Measurements from ENCODE around the gene FUT2. TPM values are rescaled to one million over a fixed set of nuclear protein-coding genes. Genes with fewer than 3 reads are reported as not detected.
A peak's percentile ranks its signal among the peaks of the same experiment; 100 is the strongest.

The FUT2 gene
- total RNA-seq, 4 donors from 2014 or later: 0.44 TPM; not detected in 3

DNA sequence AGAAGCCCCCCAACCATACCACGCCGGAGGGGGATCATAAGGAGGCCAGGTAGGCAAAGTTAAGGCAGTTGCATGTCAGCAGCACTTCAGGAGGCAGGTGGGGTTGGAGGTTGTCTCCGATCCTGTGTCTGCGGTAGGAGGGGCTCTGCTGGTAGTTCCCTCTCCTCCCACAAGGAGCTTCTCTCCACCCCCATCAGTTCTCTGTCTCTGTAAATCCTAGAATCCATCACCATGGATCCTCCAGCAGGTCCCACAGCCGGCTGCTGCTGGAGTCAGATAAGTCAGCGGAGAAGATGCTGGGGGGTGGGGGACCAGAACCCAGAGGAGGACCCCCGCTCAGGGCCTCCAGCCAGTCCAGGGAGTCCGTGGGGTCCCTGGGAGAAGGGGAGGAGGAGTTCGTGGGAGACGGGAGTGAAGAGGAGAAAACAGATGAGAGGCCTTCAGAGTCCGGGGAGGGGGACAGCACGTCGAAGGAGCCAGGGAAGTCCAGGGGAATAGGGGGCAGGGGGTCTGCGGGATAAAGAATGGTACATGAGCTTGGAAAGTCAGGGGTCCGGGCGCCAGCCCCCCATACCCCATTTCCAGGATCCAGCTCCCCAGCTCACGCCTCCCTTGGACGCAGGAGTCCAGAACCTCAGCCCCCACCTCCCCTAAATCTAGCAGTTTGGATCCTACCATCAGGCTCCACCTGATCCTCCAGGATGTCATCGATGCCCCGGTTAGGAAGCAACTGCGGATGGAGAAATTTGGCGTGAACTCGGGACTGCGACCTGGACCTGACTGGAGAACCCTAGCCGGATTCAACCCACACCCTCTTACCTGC is 17.5 kb downstream of the FUT2 start:
- Histone ChIP-seq H3K9me3 (peaks cover 0 to 10% (median 0%) of the 10 kb centered on the region in 4 donors), H3K4me3 (peak overlapping the region; percentile 30 to 60 (median 56)), H3K36me3 (peaks cover 0 to 11% (median 0%) of the 10 kb centered on the region in 3 donors), H3K27ac (peak overlapping the region; percentile 21 to 92 (median 70)), H3K4me1 (peaks cover 0 to 51% (median 32%) of the 10 kb centered on the region in 4 donors), H3K27me3 (no peaks in the 10 kb centered on the region)
- TF ChIP-seq, protein P1, sequence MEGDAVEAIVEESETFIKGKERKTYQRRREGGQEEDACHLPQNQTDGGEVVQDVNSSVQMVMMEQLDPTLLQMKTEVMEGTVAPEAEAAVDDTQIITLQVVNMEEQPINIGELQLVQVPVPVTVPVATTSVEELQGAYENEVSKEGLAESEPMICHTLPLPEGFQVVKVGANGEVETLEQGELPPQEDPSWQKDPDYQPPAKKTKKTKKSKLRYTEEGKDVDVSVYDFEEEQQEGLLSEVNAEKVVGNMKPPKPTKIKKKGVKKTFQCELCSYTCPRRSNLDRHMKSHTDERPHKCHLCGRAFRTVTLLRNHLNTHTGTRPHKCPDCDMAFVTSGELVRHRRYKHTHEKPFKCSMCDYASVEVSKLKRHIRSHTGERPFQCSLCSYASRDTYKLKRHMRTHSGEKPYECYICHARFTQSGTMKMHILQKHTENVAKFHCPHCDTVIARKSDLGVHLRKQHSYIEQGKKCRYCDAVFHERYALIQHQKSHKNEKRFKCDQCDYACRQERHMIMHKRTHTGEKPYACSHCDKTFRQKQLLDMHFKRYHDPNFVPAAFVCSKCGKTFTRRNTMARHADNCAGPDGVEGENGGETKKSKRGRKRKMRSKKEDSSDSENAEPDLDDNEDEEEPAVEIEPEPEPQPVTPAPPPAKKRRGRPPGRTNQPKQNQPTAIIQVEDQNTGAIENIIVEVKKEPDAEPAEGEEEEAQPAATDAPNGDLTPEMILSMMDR (IDR thresholded peaks at IDR 0.05): peak in 1 of 5 experiments; percentile 17
- TF ChIP-seq POLR2A (IDR thresholded peaks at IDR 0.05): no peak
- no peak for DNase-seq (ENCODE audit: low spot score in 2 of 2)
- WGBS, 2 donors: 21 to 22% methylated on average over 23 to 25 of the region's 25 CpGs

DNA sequence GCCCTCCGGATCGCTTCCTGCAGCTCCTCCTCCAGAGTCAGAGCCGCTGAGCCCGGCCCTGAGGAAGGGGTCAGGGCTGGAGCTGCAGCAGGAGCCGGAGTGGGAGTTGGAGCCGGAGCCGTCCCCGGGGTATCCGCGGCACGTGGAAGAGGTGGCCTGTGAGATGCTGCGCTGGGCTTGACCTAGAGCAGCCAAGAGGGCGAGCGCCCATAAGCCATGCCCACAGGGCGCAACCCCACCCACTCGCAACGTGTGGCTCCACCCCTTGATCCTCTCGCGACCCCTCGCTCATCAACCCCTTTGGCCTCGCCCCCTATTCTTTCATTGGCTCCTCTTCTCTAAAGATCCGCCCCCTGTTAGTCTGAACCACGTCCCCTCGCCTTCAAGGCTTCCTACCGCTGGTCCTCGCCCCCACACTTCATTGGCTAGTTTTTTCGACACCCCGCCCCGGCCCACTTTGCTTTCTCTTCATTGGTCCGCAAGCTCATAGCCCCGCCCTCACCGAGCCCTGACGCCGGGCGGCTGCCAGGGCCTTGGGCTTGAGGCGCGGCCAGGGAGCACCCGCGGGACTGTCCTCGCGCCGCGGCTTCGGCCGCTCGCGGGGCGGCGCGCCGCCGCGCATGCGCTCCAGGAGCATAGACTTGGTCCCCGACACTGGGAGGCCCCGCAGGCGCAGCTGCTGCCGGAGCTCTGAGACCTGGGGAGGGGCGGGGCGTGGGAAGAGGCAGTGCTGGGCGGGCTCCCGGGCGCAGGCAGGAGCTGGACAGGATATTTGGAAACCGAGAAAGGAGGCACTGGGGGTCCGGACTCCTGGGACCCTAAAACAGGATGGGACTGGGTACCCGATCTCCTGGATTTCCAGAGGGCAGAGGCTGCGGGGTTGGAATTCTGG is 18.3 kb downstream of the FUT2 start:
- Histone ChIP-seq H3K27ac (peak overlapping the region; percentile 64 to 94 (median 86)), H3K4me3 (peak overlapping the region; percentile 54 to 62 (median 59)), H3K36me3 (peaks cover 0 to 11% (median 0%) of the 10 kb centered on the region in 3 donors), H3K4me1 (peaks cover 0 to 59% (median 36%) of the 10 kb centered on the region in 4 donors), H3K9me3 (peaks cover 0 to 10% (median 0%) of the 10 kb centered on the region in 4 donors), H3K27me3 (no peaks in the 10 kb centered on the region)
- 0 to 2% methylated on average over 43 to 63 of the region's 67 CpGs for WGBS, 2 donors
- peak; percentile 97 to 99 for DNase-seq (ENCODE audit: low spot score in 2 of 2)
- TF ChIP-seq, protein P1 (IDR thresholded peaks at IDR 0.05): peak in 2 of 5 experiments; percentile 13 to 41
- TF ChIP-seq POLR2A (IDR thresholded peaks at IDR 0.05): peak; percentile 15 to 68
- peak; percentile 23 to 39 for TF ChIP-seq EP300 (IDR thresholded peaks at IDR 0.05)

DNA sequence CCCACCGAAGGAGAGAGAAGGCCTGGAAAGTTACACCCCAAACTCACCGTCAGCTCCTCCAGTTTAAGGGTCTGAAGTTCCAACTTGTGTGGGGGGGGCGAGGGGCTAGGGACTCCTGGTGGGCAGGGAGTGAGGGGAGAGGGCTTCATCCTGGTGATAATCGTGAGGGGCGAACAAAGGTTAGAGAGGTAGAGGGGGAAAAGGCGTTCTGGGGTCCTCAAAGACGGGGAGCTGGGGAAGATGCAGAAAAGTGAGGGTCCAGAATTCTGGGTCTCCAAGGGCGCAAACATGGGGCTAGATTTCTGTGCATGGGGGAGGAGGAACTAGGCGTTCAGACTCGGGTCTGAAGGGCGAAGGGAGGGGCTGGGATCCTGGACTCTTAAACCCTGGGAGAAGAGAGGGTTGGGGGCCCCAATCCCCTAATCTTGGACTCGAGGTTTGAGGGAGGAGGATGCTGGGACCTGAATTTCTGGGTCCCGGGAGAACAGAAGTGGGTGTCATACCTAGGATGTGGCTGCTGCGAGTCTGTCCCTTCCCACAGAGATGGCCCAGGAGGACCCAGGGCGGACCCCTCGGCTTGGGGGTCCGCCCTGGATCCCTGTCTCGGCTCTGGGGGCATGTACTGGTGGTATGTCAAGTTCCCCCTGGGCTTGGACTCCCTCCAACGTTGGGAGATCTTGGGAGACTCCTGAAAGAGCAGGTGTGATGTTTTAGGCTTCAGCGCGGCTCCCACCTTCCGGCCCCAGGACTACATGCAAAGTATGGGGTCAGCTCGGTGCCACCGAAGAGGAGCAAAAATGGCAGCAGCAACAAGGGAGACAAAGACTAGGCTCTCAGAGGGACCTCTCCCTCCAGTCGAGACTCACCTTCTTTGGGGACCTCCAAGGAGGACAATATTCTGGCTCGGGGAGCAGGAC is 19.2 kb downstream of the FUT2 start:
- peak overlapping the region; percentile 64 to 94 (median 86) for H3K27ac ChIP-seq
- 45 to 46% methylated on average over 23 of the region's 26 CpGs for WGBS, 2 donors
- peaks cover 0 to 10% (median 0%) of the 10 kb centered on the region in 4 donors for H3K9me3 ChIP-seq
- peak overlapping the region; percentile 22 to 62 (median 49) for H3K4me3 ChIP-seq
- no peak for DNase-seq (ENCODE audit: low spot score in 2 of 2)
- peaks cover 0 to 69% (median 44%) of the 10 kb centered on the region in 4 donors for H3K4me1 ChIP-seq
- no peaks in the 10 kb centered on the region for H3K27me3 ChIP-seq
- TF ChIP-seq POLR2A (IDR thresholded peaks at IDR 0.05): no peak
- TF ChIP-seq, protein P1 (IDR thresholded peaks at IDR 0.05): no peak
- TF ChIP-seq EP300 (IDR thresholded peaks at IDR 0.05): no peak
- peaks cover 0 to 11% (median 0%) of the 10 kb centered on the region in 3 donors for H3K36me3 ChIP-seq

DNA sequence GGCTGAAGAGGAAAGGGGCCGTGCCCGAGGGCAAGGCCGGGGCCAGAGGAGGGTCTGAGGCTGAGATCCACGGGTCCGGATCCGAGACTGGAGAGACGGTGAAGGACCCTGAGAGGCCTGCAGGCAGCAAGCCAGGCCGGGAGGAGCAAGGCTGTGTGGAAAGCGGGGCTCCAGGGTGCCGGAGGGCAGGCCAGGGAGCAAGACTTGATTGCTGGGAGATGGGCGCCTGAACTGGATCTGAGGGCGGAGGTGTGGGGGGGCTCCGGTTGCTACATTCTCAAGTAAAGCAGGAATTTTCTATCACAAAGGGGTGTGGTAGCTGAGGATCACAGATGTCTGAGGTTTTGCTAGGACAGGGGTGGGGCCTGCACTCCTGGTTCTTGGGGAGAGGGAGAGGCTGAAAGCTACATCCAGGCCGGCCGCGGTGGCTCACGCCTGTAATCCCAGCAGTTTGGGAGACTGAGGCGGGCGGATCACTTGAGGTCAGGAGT is 20.0 kb downstream of the FUT2 start:
- peaks cover 0 to 9% (median 0%) of the 10 kb centered on the region in 4 donors for H3K9me3 ChIP-seq
- no peak for TF ChIP-seq POLR2A (IDR thresholded peaks at IDR 0.05)
- TF ChIP-seq EP300 (IDR thresholded peaks at IDR 0.05): no peak
- TF ChIP-seq, protein P1 (IDR thresholded peaks at IDR 0.05): no peak
- peaks cover 0 to 73% (median 46%) of the 10 kb centered on the region in 4 donors for H3K4me1 ChIP-seq
- WGBS, 2 donors: 43 to 52% methylated on average over 19 of the region's 19 CpGs
- peak overlapping the region in 2 of 4 donors; percentile 22 to 60 for H3K4me3 ChIP-seq
- H3K27ac ChIP-seq: peak overlapping the region; percentile 64 to 94 (median 86)
- DNase-seq (ENCODE audit: low spot score in 2 of 2): no peak
- H3K27me3 ChIP-seq: no peaks in the 10 kb centered on the region
- peaks cover 0 to 11% (median 0%) of the 10 kb centered on the region in 3 donors for H3K36me3 ChIP-seq
